ENCODE data around the gene HOXB7. TPM values are rescaled to one million over a fixed set of nuclear protein-coding genes. Genes with fewer than 3 reads are reported as not detected.

HOXB7 gene
- total and polyA plus RNA-seq, 10 of the 15 experiments (the other 5 are each of a cell fraction or from before 2014, with no cell fraction given): 2.8 to 7.4 (median 4.2) TPM

DNA sequence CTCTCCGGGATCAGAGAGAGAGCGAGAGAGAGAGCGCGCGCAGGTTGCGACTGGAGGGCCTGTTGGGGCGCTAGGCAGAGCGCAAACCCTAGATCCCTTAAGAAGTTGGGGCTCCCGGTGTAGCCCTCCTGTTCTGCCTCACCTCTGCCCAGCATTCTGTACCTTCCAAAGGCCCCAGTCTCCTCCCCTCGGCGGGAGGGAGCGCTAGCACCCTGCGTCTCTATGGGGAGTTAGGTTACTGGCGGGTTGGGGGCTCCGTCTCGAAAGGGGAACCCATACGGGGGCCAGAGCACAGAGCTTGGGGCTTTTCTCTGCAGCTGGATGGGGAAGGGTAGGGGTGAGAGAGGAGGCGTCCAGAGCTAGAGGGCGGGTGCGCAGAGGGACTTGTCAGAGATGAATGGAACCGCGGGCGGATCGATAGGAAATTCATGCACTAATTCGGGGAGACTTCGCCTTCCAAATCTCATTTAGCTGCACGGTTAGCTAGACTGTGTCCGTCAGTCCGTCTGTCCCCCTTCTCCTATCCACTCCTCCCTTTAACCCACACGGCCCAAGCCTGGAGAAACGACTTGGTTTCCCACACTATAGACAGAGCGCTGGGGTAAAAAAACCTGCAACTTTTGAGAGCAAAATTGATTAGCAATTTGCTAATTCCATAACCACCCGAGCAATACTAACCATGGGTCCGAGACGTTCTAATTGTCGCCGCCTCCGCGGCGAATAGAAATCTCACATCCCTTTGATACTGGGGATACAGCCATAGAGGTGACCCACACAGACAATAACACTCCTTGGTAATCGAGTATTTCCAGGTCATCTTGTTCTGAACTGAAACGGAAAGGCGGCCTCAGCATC is 32.0 kb downstream of the HOXB7 start (continued):
- no peak for TF ChIP-seq IRF4 (IDR thresholded peaks at IDR 0.05; ENCODE audit: low read depth, low read length)
- no peak for TF ChIP-seq BCL11A (IDR thresholded peaks at IDR 0.05; ENCODE audit: low read depth, low read length)
- no peak for TF ChIP-seq ZNF207 (IDR thresholded peaks at IDR 0.05; ENCODE audit: borderline replicate concordance)
- TF ChIP-seq TARDBP (IDR thresholded peaks at IDR 0.05; ENCODE audit: borderline replicate concordance): no peak
- no peak for TF ChIP-seq RBBP5 (conservative IDR thresholded peaks at IDR 0.05)
- no peak for TF ChIP-seq CEBPB (IDR thresholded peaks at IDR 0.05; ENCODE audit: borderline replicate concordance in 1 of 2, low read depth in 2 of 2, low read length in 2 of 2)
- TF ChIP-seq RB1 (IDR thresholded peaks at IDR 0.05; ENCODE audit: borderline replicate concordance): no peak; the same call in 1 of the 2 replicates
- TF ChIP-seq JUND (IDR thresholded peaks at IDR 0.05; ENCODE audit: low read depth, low read length): no peak
- TF ChIP-seq GABPA (IDR thresholded peaks at IDR 0.05; ENCODE audit: low read depth): no peak
- no peak for TF ChIP-seq ZBED1 (IDR thresholded peaks at IDR 0.05; ENCODE audit: borderline replicate concordance)
- TF ChIP-seq NFYA (IDR thresholded peaks at IDR 0.05; ENCODE audit: borderline replicate concordance, low read depth, low read length): no peak
- no peak for TF ChIP-seq HCFC1 (IDR thresholded peaks at IDR 0.05; ENCODE audit: low read length)
- TF ChIP-seq, protein P1, sequence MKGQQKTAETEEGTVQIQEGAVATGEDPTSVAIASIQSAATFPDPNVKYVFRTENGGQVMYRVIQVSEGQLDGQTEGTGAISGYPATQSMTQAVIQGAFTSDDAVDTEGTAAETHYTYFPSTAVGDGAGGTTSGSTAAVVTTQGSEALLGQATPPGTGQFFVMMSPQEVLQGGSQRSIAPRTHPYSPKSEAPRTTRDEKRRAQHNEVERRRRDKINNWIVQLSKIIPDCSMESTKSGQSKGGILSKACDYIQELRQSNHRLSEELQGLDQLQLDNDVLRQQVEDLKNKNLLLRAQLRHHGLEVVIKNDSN (IDR thresholded peaks at IDR 0.05; ENCODE audit: borderline replicate concordance, extremely low read length, insufficient read depth, low read depth, low read length): no peak
- TF ChIP-seq, protein P2, sequence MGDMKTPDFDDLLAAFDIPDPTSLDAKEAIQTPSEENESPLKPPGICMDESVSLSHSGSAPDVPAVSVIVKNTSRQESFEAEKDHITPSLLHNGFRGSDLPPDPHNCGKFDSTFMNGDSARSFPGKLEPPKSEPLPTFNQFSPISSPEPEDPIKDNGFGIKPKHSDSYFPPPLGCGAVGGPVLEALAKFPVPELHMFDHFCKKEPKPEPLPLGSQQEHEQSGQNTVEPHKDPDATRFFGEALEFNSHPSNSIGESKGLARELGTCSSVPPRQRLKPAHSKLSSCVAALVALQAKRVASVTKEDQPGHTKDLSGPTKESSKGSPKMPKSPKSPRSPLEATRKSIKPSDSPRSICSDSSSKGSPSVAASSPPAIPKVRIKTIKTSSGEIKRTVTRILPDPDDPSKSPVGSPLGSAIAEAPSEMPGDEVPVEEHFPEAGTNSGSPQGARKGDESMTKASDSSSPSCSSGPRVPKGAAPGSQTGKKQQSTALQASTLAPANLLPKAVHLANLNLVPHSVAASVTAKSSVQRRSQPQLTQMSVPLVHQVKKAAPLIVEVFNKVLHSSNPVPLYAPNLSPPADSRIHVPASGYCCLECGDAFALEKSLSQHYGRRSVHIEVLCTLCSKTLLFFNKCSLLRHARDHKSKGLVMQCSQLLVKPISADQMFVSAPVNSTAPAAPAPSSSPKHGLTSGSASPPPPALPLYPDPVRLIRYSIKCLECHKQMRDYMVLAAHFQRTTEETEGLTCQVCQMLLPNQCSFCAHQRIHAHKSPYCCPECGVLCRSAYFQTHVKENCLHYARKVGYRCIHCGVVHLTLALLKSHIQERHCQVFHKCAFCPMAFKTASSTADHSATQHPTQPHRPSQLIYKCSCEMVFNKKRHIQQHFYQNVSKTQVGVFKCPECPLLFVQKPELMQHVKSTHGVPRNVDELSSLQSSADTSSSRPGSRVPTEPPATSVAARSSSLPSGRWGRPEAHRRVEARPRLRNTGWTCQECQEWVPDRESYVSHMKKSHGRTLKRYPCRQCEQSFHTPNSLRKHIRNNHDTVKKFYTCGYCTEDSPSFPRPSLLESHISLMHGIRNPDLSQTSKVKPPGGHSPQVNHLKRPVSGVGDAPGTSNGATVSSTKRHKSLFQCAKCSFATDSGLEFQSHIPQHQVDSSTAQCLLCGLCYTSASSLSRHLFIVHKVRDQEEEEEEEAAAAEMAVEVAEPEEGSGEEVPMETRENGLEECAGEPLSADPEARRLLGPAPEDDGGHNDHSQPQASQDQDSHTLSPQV (IDR thresholded peaks at IDR 0.05): no peak
- no peak for TF ChIP-seq EZH2 (IDR thresholded peaks at IDR 0.05; ENCODE audit: borderline replicate concordance, control insufficient read depth, low read depth, low read length)
- 0 out of 2 replicates have a peak, but pooled peaks have one; percentile 14 for TF ChIP-seq IKZF1 (conservative IDR thresholded peaks at IDR 0.05)
- TF ChIP-seq ETV6 (conservative IDR thresholded peaks at IDR 0.05 in 1 of 2, IDR thresholded peaks at IDR 0.05 in 1 of 2; ENCODE audit: borderline replicate concordance in 1 of 2, low read depth in 1 of 2): no peak
- TF ChIP-seq KLF5 (IDR thresholded peaks at IDR 0.05; ENCODE audit: partially characterized antibody): no peak
- no peak for TF ChIP-seq NR2C2 (IDR thresholded peaks at IDR 0.05; ENCODE audit: borderline replicate concordance, control insufficient read depth, insufficient read length, low read depth)
- TF ChIP-seq, protein P3, sequence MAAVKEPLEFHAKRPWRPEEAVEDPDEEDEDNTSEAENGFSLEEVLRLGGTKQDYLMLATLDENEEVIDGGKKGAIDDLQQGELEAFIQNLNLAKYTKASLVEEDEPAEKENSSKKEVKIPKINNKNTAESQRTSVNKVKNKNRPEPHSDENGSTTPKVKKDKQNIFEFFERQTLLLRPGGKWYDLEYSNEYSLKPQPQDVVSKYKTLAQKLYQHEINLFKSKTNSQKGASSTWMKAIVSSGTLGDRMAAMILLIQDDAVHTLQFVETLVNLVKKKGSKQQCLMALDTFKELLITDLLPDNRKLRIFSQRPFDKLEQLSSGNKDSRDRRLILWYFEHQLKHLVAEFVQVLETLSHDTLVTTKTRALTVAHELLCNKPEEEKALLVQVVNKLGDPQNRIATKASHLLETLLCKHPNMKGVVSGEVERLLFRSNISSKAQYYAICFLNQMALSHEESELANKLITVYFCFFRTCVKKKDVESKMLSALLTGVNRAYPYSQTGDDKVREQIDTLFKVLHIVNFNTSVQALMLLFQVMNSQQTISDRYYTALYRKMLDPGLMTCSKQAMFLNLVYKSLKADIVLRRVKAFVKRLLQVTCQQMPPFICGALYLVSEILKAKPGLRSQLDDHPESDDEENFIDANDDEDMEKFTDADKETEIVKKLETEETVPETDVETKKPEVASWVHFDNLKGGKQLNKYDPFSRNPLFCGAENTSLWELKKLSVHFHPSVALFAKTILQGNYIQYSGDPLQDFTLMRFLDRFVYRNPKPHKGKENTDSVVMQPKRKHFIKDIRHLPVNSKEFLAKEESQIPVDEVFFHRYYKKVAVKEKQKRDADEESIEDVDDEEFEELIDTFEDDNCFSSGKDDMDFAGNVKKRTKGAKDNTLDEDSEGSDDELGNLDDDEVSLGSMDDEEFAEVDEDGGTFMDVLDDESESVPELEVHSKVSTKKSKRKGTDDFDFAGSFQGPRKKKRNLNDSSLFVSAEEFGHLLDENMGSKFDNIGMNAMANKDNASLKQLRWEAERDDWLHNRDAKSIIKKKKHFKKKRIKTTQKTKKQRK (IDR thresholded peaks at IDR 0.05; ENCODE audit: low read depth, low read length): no peak

Measured in GM12878 (cell line).